A673 (cell line): ENCODE measurements around the gene ZSCAN20.

Experiments used
- EZH2 ChIP-seq: fragments of 200-600 bp; sonication (generic); IDR thresholded peaks from 2 replicates; pipeline ENCODE4 v1.6.1; 2017; ENCODE audit warnings: borderline replicate concordance, low read depth, mild to moderate bottlenecking, mixed read lengths, antibody characterized with exemption, low read length; ENCODE audit not compliant: poor library complexity, severe bottlenecking
- TF ChIP-seq, protein P1 (sequence below): fragments of 300-800, 200-600 bp; sonication (generic); conservative IDR thresholded peaks from 2 replicates; pipeline ENCODE4 v1.5.1; 2017; ENCODE audit warnings: low read depth, mild to moderate bottlenecking, antibody characterized with exemption, low read length, moderate library complexity, mixed read lengths

GRCh38 chr1:33426916-33427315, 45.5 kb upstream of the ZSCAN20 start:
- TF ChIP-seq, protein P1, sequence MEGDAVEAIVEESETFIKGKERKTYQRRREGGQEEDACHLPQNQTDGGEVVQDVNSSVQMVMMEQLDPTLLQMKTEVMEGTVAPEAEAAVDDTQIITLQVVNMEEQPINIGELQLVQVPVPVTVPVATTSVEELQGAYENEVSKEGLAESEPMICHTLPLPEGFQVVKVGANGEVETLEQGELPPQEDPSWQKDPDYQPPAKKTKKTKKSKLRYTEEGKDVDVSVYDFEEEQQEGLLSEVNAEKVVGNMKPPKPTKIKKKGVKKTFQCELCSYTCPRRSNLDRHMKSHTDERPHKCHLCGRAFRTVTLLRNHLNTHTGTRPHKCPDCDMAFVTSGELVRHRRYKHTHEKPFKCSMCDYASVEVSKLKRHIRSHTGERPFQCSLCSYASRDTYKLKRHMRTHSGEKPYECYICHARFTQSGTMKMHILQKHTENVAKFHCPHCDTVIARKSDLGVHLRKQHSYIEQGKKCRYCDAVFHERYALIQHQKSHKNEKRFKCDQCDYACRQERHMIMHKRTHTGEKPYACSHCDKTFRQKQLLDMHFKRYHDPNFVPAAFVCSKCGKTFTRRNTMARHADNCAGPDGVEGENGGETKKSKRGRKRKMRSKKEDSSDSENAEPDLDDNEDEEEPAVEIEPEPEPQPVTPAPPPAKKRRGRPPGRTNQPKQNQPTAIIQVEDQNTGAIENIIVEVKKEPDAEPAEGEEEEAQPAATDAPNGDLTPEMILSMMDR, result no peak
- TF ChIP-seq EZH2, result no peak
